HG03565 (cell line): ENCODE measurements around the gene RNF214.
"Not testable (repeated sequence)": the region's sequence is repeated elsewhere in the genome, so short reads cannot be mapped to it uniquely, and the experiment has no call there.

Experiments
- ATAC-seq: cut with Tn5 transposase; IDR thresholded peaks from one replicate; pipeline ENCODE4 v1.9.1; 2021; ENCODE audit warnings: mild to moderate bottlenecking, moderate library complexity; ENCODE audit not compliant: unreplicated experiment

RNF214 gene

GRCh38 chr11:117309310-117309709, 76.8 kb downstream of the RNF214 start:
- ATAC-seq: no peak

- ATAC-seq: no peak
Measured at GRCh38 chr11:117313091-117313490, 80.6 kb downstream of the RNF214 start.

- ATAC-seq: no peak
Measured at GRCh38 chr11:117313828-117314768, 81.6 kb downstream of the RNF214 start.

- ATAC-seq: no peak
Measured at GRCh38 chr11:117314840-117315239, 82.4 kb downstream of the RNF214 start.

- no peak for ATAC-seq
Measured at GRCh38 chr11:117315285-117316196, 83.1 kb downstream of the RNF214 start.

- ATAC-seq: no peak
Measured at GRCh38 chr11:117316197-117316961, 83.9 kb downstream of the RNF214 start, which contains the start of gene BACE1. TSS of gene BACE1 (minus strand) at chr11:117316256. CDS start at chr11:117315795, 461 bp downstream.

GRCh38 chr11:117318738-117319137, 86.3 kb downstream of the RNF214 start:
- no peak for ATAC-seq

- ATAC-seq: no peak
Measured at GRCh38 chr11:117319214-117319840, 86.9 kb downstream of the RNF214 start.

- not testable (repeated sequence) for ATAC-seq
Measured at GRCh38 chr11:117327255-117327566, 94.7 kb downstream of the RNF214 start.

GRCh38 chr11:117327567-117328374, 95.3 kb downstream of the RNF214 start, which contains the start of gene CEP164:
TSS of gene CEP164 (plus strand) at chr11:117327854. CDS start at chr11:117338587, 10,733 bp downstream.
- peak; percentile 94 for ATAC-seq

GRCh38 chr11:117328375-117329010, 96.0 kb downstream of the RNF214 start:
- no peak for ATAC-seq

GRCh38 chr11:117332843-117333242, 100.4 kb downstream of the RNF214 start:
- no peak for ATAC-seq

- no peak for ATAC-seq
Measured at GRCh38 chr11:117333917-117334316, 101.4 kb downstream of the RNF214 start.

- ATAC-seq: no peak
Measured at GRCh38 chr11:117334896-117335295, 102.4 kb downstream of the RNF214 start.

- ATAC-seq: no peak
Measured at GRCh38 chr11:117335399-117335798, 102.9 kb downstream of the RNF214 start.
